Measurements from ENCODE around the gene RARRES1.

The RARRES1 gene

DNA sequence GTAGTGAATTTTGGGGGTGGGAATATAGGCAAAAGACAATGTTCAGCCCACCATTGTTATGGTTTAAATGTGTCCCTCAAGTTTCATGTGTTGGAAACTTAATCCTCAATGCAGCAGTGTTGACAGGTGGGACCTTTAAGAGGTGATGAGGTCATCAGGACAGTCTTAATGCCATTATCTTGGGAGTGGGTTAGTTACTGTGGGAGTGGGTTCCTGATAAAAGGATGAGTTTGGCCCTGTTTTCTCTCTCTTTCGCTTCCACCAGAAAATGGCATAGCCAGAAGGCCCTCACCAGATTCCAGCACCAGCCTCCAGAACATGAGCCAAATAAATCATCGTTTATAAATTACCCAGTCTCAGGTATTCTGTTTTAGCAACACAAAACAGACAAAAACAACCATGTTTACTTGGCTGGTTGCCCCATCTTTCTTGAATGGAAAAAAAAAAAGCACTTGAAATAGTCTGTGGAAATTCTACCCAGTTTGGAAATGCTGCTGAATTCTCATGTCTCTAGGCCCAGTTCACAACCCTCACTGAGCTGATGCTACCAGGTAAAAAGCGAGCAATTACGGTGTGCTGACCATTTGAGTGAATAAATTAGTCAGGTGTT, 38.6 kb upstream of the RARRES1 start:
- no peak overlapping the region for H3K27ac ChIP-seq
- TF ChIP-seq, protein P1, sequence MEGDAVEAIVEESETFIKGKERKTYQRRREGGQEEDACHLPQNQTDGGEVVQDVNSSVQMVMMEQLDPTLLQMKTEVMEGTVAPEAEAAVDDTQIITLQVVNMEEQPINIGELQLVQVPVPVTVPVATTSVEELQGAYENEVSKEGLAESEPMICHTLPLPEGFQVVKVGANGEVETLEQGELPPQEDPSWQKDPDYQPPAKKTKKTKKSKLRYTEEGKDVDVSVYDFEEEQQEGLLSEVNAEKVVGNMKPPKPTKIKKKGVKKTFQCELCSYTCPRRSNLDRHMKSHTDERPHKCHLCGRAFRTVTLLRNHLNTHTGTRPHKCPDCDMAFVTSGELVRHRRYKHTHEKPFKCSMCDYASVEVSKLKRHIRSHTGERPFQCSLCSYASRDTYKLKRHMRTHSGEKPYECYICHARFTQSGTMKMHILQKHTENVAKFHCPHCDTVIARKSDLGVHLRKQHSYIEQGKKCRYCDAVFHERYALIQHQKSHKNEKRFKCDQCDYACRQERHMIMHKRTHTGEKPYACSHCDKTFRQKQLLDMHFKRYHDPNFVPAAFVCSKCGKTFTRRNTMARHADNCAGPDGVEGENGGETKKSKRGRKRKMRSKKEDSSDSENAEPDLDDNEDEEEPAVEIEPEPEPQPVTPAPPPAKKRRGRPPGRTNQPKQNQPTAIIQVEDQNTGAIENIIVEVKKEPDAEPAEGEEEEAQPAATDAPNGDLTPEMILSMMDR (conservative IDR thresholded peaks at IDR 0.05) = no peak

DNA sequence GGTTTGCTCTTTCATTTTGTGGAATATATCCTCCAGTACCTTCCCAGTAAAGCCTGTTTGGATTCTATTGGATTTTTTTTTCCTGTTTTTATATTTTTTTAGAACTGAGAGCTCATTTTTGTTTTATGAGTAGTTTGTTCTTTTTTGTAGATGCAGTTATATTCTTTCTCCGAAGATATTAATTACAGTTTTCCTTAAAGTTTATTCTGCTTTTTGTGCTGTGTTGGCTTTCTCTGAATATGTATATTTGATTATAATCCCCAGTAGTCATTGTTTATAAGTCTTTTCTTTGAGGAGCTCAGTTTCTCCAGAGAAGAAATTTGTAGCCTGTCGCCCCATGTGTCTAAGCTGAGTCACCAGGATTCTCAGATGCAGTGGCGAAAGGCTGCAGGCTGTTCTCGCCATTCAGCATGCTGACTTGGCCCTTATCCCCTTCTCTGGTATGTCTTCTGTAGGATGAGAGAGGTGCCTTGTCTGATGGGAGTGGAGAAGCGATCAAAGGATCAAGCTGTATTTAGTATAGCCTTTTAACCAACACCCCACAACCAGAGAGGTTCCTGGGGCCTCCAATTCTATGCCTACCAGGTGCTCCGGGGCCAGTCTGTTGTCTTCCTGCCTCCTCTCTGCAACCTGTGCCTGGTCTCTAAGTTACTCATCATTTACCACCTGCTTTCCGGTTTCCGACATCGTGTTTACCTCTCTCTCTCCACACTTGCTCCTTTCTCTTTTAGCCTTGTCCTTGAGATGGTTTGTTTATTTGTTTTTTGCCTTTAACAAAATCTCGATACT, 37.9 kb upstream of the RARRES1 start:
- no peak overlapping the region for H3K27ac ChIP-seq
- TF ChIP-seq, protein P1 (conservative IDR thresholded peaks at IDR 0.05) = no peak

DNA sequence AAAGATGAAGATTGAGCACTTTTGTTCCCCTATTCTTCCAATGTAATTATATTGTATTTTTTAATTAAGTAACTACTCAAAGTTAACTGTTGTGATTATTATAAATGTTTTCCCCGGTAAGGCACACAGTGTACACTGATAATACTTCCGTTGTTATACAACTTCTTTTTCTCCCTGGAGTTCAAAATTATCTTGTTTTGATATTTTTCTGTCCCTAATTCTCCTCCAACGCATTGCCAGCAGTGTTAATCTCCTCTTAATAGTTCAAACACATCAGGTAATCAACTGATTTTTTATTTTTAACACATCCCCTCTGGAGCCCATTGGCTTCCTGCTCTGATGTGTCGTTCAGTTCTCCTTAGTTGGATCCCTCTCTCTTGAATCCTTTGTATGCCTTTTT, 37.3 kb upstream of the RARRES1 start:
- TF ChIP-seq, protein P1 (conservative IDR thresholded peaks at IDR 0.05) = no peak
- no peak overlapping the region for H3K27ac ChIP-seq

DNA sequence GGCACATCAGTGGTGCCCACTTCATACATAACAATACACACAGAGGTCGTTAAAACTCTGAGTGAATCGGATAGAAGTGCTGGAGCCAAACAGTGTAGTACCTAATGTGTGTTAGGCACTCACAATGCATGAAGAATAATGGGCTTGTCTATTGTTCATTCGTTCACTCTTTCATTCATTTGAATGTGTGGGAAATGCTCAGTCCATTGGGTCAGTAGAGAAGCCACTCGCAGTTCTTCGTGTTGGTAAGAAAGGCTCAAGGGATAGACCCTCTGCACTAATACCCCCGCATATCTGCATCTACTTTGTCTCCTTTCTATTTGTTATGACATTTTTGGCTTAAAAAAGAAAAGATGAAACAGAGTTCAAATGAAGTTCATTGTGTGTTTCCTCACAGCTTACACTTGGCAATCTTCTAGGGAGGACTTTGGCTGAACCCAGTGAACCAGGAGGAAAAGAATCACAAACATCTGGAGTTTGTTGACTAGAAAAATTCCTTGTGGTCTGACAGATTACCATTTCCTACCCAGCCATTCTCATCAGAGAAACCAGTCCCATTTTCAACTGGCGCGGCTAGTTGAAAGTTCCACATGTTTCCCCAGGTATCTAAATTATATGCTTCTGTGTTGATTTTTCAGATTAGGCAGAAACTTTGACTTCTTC, 36.8 kb upstream of the RARRES1 start:
- H3K27ac ChIP-seq = no peak overlapping the region
- TF ChIP-seq, protein P1 (conservative IDR thresholded peaks at IDR 0.05) = no peak

DNA sequence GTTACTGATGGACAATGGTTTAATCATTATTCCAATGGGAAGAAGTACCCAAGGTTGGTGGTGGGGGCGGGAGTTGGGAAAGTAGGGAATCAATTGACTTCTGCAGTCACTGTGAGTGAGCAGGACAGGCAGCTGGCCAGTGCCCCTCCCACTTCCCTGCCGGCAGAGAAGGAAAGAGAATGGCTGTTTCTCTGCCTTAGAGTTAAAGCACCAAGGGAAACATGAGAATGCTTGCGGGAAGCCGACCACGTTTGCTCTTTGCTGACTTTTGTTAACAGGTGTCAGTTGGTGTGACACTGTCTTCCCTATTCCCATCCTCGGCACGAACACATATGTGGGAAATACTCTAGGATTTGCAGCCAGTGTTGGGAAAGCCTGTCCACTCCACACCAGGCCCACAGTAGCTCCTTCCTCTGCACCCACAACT, 36.1 kb upstream of the RARRES1 start:
- no peak overlapping the region for H3K27ac ChIP-seq
- TF ChIP-seq, protein P1 (conservative IDR thresholded peaks at IDR 0.05) = no peak

DNA sequence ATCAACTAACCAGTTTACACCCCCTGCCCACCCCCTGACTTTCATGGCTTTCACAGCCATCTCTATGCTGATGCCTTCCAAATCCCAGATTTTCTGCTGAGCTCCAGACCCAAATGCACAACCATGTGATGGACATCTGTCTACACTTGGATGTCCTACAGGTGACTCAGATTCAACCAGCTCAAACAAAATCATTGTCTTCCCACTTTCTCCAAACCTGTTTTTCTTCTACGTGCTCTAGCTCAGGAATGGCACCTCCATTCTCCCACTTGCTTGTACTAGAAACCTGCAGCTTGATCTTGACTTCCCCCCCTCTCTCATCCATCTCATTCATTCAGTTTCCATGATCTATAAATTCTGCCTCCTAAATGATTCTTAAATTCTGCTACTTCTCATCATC, 34.1 kb upstream of the RARRES1 start:
- TF ChIP-seq, protein P1 (conservative IDR thresholded peaks at IDR 0.05) = no peak
- no peak overlapping the region for H3K27ac ChIP-seq

DNA sequence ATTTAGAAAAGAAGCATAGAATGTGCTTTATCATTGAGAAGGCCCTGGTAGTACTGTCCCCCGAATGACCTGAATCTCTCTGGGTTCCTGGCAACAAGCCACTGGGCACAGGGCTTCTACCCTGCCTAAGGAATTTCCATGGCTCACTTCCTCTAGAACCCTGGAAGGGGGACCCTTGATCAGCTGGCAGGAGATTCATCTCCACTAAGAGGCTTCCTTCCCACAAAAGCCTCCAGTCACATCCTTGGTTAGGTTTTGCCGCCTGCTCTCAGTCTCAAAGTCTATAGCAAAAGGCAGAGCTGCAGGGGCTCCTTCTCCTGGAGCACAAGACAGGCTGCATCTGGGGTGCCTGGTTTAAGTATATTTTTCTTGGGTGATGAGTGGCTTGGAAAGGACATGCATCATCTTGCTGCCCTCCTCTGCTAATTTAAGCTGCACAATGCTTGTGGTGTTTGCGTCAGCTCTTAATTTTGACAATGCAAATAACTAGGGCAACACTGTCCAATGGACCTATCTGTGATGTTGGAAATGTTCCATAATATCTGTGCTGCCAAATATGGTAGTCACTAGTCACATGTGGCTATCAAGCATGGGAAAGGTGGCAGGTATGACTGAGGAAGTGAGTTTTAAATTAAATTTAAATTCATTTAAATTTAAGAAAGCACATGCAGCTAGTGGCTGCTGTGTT, 33.4 kb upstream of the RARRES1 start:
- H3K27ac ChIP-seq = no peak overlapping the region
- TF ChIP-seq, protein P1 (conservative IDR thresholded peaks at IDR 0.05) = no peak
